Measurements from ENCODE around the gene HS3ST4. TPM values are rescaled to one million over a fixed set of nuclear protein-coding genes. Genes with fewer than 3 reads are reported as not detected.
"Not testable (repeated sequence)": the region's sequence is repeated elsewhere in the genome, so short reads cannot be mapped to it uniquely, and the experiment has no call there.

The HS3ST4 gene
- total RNA-seq, 1 donor from 2014 or later: not detected

DNA sequence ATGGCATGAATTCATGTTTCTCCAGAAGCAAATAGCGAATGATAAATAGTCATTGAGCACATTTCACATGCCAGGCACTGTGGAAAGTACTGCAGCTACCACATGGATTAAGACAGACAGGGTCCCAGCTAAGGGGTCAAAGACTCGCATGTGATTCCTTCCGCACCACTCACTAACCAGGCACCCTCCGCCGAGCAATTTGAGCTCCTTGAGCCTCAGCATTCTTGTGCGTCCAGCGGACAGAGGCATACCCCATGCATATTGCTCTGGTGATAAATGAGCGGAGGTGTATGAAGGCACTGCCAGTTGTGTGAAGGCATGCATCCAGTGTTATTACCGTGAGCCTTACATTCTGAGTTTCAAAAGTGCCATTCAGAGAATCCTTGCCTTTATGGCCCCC lies 358.7 kb downstream of the HS3ST4 start:
- no peak for DNase-seq (ENCODE audit: low spot score)
- intact Hi-C loops (cut with DNase I): no loop called here

DNA sequence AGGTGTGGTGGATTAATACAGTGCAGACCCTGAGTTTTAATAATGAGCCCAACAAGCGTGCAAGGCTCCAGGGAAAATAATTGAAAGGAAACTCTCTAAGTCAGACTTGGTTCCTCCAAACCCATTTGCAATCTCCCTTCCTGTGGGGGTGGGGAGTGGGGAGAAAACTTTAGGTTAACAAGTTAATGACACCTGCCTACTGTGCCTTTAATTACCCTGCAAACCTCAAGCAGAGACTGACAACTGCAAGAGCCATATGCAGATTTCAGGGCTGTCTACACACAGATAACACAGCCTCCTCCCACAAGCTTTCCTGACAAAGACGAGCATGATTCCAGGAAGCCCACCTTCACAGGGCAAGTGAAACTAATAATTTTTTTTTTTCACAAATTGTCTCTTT lies 359.3 kb downstream of the HS3ST4 start:
- intact Hi-C loops (cut with DNase I): no loop called here
- no peak for DNase-seq (ENCODE audit: low spot score)

DNA sequence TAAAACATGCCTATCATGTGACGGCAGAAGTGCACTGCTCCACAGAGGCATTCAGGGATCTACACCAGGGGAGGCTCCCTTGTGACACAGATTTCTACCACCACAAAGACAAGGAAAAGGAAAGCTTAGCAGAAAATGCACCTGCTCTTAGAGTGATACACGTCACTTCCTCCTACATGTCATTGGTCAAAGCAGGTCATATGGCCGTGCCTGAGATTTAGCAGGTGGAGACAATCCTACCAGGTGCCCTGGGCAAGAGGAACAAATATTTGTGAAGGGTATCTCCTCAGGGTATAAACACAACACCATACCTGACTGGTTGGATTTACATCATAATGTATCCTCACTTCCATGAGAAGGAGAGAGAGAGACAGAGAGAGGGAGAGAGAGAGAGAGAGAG lies 362.1 kb downstream of the HS3ST4 start:
- DNase-seq (ENCODE audit: low spot score): no peak
- intact Hi-C loops (cut with DNase I): no loop called here

DNA sequence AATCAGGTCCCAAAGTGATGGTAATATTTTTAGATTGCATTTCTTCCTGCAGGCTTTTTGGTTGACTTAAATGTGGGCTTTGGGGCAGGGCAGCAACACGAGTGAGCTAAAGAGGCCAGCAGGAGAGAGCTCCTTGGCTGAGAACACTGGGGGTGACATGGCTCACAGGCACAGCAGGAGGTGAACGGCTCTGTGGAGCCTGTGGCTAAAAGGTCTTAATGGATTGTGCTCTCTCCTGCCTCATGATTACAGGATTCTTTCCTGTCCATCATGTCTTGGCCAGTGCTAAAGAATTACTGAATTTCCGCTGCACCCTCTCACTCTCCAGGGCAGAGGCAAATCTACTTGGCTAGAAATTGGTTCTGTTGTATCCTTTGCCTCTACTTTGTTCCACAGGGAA lies 366.6 kb downstream of the HS3ST4 start:
- DNase-seq (ENCODE audit: low spot score): no peak
- intact Hi-C loops (cut with DNase I): no loop called here

DNA sequence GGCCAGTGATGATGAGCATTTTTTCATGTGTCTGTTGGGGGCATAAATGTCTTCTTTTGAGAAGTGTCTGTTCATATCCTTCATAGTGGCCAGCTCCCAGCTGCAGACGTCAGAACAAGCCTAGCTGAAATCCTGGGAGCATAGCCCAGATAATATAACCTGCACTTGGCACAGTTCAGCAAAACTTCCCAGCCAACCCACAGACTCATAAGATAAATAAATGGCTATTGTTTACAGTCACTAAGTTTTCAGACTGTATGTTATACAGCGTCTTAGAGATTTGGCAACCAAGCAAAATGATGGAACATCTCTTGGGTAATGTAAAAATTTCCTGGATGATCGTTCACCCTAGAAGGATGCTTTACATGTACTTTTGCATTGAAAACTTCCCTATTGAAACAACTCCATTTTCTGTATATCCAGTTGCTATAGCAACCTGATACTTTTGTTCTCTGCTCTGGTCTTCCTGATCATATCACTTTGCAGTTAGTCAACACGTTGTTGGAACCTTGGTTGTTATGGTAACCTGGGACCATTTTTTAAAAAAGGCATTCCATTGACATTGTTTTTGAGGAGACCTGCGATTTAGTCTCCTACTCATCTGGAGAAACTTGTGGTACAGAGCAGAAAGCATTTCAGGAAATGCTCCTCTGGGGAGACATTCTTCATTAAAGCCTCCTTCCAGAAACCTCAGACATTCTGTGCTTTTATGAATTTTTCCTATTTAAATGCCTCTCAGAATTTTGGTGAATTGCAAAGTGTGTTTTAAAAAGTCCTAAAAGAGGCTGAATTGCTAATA lies 378.7 kb downstream of the HS3ST4 start:
- intact Hi-C loops (cut with DNase I): no loop called here
- DNase-seq (ENCODE audit: low spot score): no peak

DNA sequence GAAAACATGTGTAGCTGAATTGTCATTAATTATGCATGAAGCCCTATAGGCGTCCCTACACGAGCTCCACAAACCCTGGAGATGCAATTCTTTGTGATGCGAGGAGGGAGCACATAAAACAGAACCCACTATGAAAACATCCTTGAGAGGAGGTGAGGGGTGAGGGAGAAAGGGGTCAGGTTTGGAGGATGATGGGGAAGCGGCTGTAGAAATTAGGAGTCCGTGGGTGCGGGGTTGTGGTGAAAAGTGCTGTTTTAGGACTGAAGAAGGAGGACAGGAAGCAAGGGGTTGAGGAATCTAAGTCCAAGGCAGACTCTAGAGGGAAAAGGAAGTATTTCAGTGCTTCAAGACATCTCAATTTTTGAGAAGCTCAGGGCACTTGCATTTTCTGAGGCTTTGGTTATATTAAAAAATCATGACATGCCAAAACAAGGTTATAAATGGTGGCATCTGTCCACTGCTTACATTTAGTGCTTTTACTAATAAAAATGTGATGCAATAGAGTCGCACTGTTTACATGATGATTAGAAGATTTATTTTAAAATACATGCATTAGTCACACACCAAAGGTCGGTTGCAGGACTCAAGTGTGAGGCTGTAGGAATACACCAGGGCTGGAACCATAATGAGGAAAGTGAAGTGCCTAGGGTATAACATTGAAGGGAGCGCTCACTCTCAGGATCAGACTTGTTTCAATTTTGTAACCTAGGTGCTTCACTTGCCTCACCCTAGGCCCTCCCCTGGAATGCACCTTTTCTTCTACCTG lies 379.5 kb downstream of the HS3ST4 start:
- DNase-seq (ENCODE audit: low spot score): no peak
- intact Hi-C loops (cut with DNase I): no loop called here

DNA sequence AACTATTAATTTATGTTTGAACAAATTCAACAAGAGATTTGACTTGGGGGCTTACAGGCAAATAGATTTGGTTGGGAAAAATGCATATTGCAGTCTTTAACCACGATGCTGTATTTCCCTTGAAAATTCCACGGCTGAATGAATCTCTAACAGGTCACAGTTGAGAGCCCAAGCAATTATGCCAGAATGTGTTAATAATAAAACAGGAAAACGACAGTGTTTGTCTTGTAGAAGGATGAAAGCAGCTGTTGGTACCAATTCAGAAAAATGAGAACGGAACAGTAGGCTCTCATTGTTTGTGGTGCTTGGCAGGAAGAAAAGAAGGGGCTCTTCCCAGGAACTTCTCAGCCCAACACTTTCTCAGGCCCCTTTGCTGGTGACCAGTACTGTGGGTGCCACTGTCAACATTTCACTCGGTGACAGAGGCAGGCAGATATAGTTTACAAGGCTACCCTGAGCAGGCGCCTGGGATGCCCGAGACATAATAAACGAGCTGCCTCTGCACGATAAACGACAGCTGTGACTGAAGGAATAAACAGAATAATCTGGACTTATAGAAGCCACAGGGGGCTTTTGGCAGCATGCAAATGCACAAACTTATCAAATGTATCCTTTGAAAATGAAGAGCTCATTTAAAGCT lies 387.1 kb downstream of the HS3ST4 start:
- intact Hi-C loops (cut with DNase I): no loop called here

DNA sequence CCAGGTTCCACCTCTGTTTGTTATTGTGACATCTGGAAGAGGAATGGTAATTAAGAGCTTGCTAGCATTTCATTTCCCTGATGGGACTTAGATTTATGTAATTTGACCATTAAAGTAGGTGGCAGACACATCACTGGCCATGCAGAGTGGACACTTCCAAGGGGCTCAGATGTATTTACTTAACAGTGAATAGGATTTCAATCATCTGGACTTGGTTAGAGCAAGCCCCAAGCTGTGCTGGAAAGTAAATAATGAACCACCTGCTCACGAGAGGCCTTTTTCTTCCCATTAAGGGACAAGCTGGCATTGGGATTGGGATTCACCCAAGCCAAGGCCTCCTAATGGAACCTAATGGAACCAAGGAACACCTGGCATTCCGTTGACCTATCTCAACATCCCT lies 395.3 kb downstream of the HS3ST4 start:
- intact Hi-C loops (cut with DNase I): no loop called here
- no peak for DNase-seq (ENCODE audit: low spot score)

More for the DNA sequence above, 387.1 kb downstream of the HS3ST4 start:
- no peak for DNase-seq (ENCODE audit: low spot score)

DNA sequence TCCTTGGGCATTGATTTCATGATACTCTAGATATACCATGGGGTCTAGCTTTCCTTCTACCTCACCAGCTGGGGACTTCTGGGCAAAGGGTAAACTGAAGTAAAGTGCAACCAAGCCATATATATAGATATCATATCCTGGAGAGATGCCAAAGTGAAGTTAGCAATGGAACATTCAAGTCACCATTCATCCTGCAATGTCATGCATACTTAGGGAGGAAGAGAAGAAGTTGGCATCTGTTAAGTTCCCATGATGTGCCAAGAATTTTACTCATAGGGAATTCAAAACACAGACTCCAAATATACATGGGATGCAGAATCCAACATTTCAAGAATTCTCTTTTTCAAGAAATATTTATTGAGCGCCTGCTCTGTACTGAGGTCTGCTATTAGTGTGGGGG lies 399.8 kb downstream of the HS3ST4 start:
- DNase-seq (ENCODE audit: low spot score): no peak
- intact Hi-C loops (cut with DNase I): no loop called here

DNA sequence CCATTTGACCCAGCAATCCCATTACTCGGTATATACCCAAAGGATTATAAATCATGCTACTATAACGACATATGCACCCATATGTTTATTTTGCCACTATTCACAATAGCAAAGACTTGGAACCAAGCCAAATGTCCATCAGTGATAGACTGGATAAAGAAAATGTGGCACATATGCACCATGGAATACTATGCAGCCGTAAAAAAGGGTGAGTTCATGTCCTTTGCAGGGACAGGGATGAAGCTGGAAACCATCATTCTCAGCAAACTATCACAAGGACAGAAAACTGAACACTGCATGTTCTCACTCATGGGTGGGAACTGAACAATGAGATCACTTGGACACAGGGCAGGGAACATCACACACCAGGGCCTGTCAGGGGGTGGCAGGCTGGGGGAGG lies 406.4 kb downstream of the HS3ST4 start:
- intact Hi-C loops (cut with DNase I): not testable (repeated sequence)

DNA sequence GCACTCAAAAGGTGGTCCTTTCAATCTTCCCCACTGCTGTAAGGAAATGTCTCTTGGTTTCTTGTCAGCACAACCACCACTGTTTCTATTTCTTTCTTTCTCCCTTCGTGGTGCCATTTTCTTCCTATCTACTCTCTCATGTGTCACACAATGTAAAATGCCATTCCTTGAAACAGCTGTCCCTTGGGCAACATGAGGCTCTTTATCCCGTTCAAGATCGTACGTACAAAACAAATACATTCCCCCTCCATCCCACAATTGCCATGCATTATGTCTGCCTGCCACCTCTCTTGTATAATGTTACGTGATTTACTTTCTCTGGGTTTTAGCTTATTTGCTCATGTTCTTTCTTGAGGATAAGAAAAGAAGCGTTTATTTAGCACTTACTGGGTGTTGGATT lies 410.6 kb downstream of the HS3ST4 start:
- DNase-seq (ENCODE audit: low spot score): no peak
- intact Hi-C loops (cut with DNase I): no loop called here

More for the DNA sequence above, 406.4 kb downstream of the HS3ST4 start:
- not testable (repeated sequence) for DNase-seq (ENCODE audit: low spot score)

DNA sequence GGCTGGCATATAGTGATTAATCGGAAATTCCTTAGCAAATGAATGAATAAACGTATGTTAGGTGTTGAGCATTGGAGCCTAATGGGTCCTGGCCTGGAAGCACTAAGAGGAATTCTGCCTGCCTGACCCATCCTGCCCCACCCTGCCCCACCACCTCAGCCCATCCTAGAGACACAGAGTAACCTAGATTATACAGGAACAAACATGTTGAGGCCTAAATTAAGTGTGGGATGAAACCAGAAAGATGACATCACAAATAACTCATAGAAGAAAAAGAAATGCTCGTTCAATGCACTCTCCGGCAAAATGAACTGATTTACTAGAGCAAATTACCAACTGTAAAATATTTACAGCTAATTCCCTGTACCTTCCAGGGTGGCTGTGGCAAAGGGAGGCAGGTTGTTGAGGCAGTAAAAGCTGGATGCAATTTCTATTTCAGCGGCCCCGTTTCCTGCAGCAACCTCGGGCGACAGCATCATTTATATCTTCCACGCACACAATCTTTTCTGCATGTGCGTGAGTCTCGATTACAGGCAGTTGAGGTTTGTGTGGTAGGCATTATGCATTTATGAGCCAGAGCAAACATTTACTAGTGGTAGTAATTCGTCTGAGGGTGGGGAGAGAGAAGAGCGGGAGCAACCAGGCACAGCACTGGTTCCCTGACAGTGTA lies 417.2 kb downstream of the HS3ST4 start:
- intact Hi-C loops (cut with DNase I): no loop called here
- DNase-seq (ENCODE audit: low spot score): no peak

DNA sequence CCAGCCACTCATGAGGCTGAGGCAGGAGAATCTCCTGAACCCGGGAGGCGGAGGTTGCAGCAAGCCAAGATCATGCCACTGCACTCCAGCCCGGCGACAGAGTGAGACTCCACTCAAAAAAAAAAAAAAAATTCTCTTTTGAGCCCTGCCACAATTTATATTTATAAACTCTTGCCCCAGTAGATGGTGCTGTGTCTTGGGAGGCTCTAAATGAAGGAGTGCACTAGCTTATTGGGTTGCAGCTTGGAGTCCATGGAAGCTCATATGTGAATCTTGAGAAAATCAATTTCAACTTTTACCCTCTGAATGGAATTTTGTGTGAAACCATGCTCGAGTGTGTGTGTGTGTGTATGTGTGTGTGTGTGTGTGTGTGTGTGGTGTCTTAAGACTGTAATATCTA lies 420.1 kb downstream of the HS3ST4 start:
- DNase-seq (ENCODE audit: low spot score): no peak
- intact Hi-C loops (cut with DNase I): no loop called here

DNA sequence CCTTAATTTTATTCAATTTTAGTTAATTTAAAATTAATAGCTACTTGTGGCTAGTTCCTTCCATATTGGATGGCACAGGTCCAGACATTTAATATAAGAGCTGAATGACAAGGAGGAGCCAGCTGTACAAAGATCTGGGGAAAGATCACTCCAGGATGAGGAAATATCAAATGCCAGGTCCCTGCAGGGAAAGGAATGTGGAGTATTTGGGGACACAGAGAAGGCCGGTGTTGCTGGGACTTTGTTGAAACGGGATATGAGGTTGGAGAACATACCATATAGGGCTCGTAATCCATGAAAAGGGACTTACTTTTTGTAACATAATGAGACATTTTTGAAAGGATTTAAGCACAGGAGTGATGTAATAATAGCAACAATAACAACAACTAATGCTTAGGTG lies 426.8 kb downstream of the HS3ST4 start:
- intact Hi-C loops (cut with DNase I): no loop called here
- DNase-seq (ENCODE audit: low spot score): no peak

DNA sequence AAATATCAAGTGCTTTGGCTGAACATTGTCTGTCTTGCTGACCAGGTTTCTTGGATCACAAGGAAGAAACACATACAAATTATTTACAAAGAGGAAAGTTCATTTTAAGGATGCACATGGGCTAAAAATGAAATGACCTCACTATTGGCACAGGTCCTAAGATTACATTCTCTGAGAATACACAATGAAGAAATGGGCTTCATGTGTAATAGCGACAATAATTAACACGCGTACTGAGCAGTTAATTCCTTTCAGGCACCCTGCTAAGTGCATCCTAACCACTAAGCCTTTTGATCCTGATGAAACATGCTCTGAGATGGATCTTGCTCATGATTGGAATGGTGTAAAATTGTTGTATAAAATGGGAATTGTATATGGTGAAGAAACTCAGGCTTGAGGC lies 429.0 kb downstream of the HS3ST4 start:
- intact Hi-C loops (cut with DNase I): no loop called here
- DNase-seq (ENCODE audit: low spot score): no peak

DNA sequence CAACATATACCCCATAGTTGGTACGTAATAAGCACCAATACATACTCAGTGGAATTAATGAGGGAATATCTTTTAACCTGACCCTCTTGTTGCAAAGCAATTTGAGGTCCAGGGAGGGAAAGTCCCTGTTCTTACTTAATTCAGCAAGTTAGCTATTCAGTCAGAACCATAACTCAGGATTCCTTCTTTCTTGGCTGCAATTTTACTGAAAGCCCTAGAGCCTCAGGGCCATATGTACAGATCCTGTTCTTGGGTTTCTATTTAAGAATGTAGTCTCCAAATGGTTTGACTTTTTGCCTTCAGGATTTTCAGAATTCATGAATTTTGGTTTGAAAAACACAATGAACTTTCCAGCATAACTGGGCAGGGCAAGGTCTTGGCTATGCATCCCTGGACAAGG lies 436.5 kb downstream of the HS3ST4 start:
- intact Hi-C loops (cut with DNase I): no loop called here
- DNase-seq (ENCODE audit: low spot score): no peak

DNA sequence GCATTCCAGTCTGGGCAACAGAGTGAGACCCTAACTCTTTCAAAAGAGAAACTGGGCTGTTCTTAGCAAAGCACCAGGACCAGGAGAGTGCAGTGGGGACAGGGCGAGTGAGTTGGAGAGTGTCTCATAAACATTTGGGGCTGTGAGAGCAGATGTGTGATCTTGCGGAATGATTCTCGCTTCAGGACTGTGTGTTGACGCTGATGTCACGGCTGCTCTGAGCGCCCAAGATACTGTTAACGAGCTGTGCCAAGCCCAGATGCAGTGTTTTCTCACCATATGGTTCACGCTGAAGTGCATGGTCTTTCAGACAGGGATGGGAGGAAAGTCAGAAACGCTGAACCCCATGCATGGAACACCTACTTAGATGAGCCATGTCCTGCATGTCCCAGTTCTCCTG lies 438.2 kb downstream of the HS3ST4 start:
- intact Hi-C loops (cut with DNase I): no loop called here
- no peak for DNase-seq (ENCODE audit: low spot score)

DNA sequence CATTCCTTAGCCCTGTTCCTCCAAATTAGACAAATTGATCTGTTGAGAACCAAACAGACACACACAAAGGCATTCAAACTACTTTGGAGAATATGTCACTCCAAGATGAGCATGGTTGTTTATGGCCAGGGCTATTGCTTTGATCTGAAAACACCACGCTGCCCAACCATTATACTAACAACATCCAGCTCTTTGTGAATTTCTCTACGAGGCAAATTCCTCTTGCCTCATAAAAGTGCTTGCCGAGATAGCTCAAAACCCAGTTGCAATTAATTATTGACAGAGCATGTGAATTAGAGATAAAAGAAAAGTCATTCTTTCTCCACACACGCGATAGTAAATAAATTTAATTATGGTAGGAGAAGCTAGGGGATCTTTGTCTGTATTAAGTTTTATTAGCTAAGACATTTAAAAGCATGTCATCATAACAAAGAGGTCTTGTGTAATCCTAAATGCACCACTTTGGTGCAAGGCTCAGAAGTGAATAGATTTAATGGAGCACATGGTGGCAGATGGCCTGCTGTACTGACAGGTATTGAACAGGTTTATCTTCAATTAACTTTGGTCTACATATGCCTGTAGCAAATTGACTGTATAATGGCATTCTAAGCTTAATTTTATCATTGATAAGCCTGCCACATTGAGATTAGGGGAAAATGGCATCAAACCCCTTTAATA lies 441.8 kb downstream of the HS3ST4 start:
- intact Hi-C loops (cut with DNase I): no loop called here
- DNase-seq (ENCODE audit: low spot score): no peak

DNA sequence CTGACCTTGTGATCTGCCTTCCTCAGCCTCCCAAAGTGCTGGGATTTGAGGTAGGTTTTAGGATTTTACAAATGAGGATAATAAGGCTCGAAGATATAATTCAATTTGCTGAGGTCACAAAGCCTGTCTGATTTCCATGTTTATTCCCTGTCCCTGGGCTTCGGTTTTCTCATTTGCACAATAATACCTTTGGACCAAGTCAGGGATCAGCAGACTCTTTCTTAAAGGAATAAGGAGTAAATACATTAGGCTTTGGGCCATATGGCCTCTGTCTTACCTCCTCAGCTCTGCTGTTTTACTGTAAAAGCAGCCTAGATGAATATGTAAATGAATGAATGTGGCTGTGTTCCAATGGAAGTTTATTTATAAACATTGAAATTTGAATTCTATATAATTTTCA lies 442.8 kb downstream of the HS3ST4 start:
- intact Hi-C loops (cut with DNase I): no loop called here
- no peak for DNase-seq (ENCODE audit: low spot score)

DNA sequence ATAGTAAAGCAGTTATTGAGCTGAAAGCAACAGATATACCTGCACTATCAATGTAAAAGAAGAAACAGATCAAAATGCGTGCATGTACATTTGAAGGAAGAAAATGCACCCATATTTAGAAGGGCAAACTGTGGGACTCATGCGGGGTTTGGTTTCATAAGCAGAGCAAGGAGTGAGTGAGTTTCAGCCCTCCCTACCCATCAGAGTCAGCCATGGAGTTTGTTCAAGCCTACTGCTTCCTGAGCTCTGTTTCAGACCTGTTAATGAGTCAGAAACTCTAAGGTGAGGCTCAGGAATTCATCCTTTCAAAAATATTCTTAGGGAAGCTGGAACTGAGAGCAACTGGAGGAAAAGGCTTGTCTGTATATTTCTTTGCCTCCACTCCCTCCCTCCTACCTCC lies 446.2 kb downstream of the HS3ST4 start:
- intact Hi-C loops (cut with DNase I): no loop called here

More for the DNA sequence above, 446.2 kb downstream of the HS3ST4 start:
- DNase-seq (ENCODE audit: low spot score): no peak
